Measurements from ENCODE around the gene DAGLA.
A peak's percentile ranks its signal among the peaks of the same experiment; 100 is the strongest.

Gene DAGLA

DNA sequence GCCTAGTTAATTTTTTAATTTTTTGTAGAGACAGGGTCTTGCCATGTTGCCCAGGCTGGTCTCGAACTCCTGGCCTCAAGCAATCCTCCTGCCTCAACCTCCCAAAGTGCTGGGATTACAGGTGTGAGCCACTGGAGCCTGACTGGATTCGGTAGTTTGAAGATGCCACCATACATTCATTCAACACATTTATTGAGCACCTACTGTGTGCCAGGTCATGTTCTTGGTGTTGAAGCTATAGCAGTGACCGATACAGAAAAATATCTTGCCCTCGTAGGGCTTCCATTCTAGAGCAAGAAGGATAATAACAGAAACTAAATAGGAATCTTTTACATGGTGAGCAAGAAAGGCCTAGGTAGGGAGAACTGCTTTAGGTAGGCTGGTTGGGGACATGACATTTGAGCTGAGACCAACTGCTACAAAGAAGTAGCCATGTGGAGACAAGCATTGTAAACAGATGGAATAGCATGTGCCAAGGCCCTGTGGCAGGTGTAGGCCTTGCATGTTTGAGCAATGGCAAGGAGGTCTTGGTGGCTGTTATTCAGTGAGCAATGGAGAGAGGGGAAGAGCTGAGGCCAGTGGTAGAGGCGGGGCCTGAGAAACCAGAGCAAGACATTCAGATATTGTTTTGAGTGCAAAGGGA, 70.6 kb downstream of the DAGLA start:
- no peak for DNase-seq

DNA sequence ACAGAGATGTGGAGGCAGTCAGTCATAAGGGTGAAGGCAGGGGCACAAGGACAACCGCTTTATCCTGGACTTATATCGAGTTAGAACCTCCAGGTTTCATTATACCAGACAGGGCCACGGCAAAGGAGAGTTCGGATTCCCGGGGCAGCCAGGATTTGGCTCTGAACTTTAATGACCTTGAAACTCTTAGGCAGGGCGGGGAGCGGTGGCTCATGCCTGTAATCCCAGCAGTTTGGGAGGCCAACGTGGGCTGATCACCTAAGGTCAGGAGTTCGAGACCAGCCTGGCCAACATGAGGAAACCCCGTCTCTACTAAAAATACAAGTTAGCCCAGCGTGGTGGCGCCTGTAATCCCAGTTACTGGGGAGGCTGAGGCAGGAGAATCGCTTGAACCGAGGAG, 71.2 kb downstream of the DAGLA start:
- no peak for DNase-seq

DNA sequence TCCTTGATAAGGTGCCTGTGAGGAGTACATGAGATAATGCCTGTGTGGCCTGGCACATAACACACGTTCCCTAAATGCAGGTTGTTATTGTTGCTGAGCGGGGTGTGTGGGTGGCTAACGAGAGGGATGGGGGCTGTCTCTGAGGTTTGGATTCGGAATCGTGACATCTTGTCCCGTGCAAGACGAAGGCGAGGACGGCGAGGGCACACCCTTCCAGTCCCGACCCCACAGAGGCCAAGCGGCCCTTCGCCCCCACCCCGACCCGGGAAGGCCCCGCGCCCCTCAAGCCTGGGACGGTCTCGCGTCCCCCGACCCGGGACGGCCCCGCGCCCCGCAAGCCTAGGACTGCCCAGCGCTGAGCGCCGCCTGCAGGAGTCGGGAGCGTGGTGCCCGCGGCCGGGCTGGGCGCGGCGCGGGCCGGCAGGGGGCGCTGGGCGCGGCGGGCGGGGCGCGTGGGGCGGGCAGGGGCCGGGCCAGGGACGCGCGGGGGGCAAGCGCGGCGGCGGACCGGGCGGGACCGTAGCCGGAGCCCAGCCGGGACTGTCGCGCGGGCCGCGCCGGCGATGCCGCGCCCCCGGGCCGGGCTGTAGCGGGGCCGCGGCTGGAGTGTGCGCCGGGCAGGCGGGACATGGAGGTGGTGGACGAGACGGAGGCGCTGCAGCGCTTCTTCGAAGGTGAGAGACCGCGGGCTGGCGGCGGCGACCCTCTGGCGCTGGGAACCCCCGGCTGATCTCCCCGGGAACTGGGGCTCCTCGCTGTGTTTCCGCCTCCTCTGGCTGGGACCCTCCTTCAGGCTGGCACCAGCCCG, 72.1 kb downstream of the DAGLA start, which contains the start of gene MYRF:
Gene MYRF (plus strand): TSS at position 520 of the 808 bp plus-strand sequence. CDS start 109 bp downstream, at position 629.
- DNase-seq, result peak; percentile 40

DNA sequence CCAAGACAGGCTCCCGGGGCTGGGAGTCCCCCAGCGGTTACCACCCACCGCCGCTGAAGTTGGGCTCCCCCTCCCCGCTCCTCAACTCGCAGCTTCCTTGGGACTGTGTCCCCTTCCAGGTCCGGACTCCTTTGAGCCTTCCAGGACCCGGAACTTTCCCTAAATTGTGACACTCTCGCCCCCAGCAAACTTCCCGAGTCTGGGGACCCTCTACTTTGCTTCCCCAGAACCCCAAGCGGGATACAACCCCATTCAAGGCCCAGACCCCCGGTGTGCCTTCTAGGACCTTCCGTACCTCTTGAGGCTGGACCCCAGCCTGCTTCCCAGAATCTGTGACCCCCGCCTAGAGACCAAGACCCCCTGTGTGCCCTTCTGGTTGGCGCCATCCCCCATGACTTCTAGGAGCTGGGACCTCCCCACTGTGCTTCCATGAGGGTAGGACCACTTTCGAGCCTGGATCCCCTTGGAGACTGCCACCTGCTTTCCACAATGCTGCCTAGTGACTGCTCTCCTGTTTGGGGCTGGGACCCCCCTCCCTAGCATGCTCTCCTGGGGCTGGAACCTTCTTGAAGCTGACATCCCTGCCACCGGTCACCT, 72.8 kb downstream of the DAGLA start:
- DNase-seq, result no peak

DNA sequence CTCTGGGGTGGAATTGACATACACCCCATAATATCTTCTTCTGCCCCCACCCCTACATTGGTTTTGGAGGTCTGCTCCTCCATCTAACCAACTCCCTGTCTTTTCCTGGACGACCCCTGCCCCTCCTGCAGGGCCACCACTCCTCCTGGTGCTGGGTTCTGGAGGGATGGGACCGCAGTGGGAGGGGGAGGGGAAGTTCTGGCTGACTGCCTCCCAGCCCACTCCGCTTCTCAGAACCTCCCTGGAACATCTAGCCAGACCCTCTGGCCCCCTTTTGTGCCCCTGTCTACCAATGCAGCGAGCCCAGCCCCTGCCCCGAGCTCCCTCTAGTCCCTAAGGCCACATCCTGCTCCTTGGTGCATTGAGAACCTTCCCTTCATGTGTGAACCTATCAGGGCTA, 73.5 kb downstream of the DAGLA start:
- DNase-seq, result no peak

DNA sequence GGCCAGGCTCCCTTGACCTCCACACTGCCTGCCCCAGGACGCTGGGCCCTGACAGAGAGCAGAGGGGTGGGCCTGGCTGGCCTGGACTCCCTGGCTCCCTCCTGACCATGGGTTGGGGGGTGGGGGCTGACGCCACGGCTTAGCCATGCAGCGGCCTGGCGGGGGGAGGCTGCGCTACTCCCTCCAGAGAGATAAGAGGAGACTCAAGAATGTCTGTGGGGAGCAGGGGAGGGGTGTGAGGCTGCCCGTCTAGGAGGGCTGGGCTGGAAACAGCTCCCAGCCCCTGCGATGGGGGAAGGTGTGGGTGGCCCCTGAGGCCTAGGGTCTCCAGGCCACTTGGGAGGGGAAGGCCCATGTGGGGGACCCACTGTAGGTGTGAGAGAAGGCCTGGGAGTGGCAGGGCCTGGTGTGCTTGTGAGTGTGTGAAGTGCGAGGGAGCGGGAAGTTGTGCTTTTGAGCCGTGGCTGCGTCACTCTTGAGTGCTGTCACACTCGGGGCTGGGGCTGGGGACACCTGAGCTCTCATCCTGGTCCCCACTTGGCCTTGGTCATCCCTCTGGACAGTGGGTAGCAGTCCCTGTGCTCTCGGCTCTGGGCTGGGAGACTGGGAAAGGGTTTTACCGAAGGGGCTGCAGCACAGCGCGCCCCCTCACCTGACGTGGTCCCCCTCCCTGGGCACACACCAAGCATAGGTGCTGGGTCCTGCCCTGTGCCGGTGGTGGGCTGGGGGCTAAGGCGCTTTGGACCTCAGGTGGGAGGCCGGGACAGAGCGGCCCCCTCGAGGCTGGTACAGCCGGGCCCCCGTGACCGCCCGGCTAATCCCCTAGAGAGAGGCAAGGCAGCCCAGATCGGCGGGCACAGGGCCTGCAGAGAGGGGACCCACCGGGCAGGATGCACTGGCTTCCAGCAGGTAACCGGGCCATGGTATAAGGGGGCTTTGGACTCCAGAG, 74.6 kb downstream of the DAGLA start:
- no peak for DNase-seq

DNA sequence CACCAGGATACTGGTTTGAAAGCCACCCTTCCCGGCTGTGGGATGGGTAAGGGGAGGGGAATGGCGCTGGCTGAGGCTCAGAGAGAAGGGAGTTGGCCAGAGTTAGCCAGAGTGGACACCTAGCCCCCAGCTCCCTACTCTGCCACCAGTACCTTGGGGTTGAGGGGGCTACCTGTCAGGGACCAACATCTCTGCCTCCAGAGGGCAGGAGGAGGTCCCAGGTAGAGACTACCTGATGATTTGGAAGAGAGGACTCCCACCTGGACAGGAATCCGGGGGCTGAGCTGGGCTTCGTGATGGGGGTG, 75.9 kb downstream of the DAGLA start:
- DNase-seq, result no peak

DNA sequence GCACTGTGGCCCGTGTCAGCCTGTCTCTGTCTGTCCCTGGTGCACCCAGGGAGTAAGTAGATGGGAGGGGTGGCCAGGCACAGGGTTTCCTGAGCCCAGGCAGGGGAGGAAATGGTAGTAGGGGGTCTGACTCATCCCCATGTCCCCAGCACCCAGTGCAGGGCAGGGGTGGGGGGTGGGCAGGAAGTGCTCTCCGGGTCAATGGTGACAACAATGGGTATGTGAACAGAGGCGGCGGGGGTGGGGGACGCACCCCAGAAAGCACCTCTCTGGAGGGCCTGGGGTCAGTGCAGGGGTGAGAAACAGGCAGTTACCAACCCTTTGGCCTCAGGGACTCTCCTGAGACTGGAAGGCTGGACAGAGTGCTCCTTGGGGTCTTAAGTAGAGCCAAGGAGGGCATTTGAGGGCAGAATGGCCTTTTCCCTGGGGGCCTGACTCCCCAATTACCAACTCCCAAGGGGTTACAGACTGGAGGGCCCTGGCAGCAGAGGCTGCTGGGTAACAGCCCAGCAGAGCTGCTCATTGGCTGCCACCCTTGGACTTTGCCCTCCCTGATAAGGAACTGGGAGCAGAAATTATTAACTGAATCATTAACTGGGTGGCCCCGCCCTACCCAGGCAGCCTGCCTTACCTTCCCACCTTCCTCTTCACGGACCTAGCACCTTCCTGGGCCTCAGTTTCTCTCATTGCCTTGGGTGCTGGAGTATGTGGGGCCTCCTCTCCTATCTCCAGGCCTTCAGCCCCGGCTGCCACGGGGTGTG, 76.4 kb downstream of the DAGLA start:
- DNase-seq, result no peak

DNA sequence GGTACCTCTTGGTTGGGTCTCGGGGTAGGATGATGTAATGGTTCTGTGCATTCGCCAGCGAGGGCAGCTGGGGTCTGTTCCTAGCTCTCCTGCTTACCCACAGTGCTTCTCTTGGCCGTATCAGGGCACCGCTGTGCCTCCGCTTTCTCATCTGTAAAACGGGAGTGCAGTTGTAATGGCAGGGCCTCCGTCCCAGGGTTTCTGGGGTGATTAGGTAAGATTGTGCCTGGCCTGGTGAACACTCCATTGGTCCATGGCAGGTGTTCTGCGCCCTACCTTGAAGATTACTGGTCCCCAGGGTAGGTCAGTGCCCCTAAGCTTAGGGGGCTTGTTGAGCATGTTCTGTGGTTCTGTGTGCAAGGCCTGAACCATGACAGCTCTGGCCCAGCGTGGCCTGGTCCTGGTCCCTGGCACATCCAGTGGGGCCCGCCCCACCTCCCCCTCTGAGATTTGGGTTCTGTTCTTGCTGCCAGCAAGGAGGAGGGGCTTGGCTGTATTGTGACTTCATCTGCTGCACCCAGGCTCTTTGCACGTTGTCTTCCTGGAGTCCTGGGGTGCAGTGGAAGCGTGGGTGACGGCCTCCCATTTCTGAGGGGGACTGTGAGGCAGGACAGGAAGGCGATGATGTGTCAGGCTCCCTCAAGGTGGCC, 77.1 kb downstream of the DAGLA start:
- no peak for DNase-seq

DNA sequence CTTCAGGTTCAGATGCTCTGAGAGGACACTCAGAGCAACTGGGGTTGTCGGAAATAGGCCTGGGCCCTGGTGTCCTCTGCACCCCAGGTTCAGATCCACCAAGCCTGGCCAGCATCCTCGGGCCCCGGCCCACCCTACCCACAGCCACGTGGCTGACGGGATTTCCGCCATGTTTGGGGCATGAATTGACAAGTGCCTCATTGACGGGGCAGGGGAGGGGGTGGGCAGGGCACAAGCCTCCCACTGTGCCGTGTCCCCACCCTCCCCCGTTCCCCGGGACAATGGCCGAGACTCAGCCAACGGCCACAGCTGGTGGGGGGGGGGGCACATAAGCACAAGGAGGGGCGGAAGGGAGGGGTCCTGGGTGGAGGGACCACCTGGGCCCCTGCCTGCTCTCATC, 80.8 kb downstream of the DAGLA start:
- DNase-seq, result no peak

DNA sequence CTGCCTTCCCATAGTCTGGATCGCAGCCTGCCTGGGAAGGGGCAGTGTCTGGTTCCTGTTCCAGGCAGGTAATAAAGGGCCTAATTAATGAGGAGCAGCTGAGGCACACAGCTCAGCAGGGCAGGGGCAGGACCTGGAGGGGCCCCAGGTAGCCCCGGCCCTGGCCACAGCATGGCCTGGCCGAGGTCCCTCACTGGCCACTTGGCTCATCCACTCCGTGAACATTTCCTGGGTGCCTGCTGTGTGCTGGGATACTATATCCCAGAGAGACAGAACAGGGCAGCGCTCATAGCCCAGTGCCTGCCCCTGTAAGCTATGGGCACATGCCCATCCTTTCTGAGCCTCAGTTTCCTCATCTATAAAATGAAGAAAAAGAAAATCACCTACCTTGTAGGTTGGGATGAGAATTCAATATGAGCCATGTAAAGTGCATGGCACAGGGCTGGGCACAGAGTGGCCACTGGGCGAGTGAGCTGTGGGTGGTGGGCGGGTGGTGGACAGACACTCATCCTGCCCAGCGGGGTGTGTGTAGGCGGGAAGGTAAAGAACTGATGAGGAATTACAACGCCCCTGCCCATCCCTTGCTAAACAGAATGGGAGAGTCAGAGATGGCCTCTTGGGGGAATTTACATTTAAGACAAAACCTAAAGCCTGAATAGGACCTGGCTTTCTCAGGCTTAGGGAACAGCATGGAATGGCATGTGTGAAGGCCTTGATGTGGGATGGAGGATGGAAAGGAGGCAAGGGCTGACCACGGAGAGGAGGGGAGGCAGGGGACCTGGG, 81.4 kb downstream of the DAGLA start:
- no peak for DNase-seq

DNA sequence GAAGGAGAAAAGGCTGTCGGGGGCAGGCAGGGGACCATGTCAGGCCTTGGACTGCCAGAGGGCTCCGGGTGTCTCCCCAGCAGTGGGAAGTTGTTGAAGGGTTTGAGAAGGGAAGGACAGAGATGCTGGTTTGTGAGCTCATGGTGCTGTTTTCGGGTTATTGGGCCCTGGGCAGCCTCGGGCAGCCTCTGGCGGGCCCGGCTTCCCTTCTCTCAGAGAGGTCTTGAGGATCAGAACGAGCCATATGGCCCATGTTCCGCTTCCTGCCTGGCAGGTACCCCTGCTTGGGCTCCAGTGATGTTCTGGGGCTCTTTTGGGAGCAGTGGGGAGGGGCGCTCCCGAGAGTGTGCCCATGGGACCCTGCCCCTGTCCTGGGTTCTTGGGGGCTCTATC, 82.0 kb downstream of the DAGLA start:
- no peak for DNase-seq

DNA sequence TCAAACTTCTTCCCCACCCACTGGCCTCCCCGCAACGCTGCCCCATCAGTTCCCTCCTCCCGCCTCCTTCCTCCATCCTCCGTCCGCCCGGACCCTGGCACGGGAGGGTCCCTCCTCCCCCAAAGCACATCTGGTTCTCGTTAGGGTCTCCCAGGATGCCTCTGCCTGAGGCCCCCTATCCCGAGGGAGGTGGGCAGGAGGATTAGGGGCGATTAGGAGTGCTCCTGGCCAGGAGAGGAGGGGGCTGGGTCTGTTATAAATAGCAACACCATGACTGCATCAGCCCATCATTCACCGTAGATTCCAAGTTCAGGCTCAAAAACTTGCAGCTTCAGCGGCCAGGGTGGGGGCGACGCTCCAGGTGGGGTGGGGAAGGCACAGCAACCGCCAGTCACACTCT, 82.6 kb downstream of the DAGLA start:
- no peak for DNase-seq

DNA sequence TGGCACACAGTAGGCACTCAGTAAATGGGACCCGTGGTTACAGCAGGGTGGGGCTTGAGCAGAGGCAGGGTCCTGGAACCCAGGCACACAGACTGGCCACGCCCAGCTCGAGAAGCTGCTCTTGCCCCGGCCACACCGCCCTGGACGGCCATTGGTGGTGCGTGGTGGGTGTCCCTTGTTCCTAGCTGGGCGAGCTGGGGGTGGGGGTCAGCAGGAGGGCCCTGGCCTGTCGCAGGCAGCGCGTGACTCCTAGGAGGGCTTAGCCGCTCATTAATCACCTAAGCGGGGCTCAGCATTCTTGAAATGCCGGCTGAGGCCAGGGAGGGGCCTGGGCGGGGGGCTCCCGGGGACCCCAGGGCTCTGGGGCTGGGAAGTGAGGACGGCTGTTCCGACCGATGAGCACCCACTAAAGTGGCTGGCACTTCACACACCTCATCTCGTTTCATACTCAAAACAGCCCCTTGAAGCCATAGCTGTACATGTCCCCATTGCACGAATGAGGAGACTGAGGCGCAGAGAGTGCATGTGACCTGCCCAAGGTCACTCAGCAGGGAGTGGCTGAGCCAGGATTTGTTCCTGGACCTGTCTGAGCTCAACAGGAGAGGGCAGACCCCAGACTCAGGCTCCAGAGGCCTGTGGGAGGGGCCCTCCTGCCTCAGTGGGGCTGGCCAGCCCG, 83.9 kb downstream of the DAGLA start:
- DNase-seq, result no peak

DNA sequence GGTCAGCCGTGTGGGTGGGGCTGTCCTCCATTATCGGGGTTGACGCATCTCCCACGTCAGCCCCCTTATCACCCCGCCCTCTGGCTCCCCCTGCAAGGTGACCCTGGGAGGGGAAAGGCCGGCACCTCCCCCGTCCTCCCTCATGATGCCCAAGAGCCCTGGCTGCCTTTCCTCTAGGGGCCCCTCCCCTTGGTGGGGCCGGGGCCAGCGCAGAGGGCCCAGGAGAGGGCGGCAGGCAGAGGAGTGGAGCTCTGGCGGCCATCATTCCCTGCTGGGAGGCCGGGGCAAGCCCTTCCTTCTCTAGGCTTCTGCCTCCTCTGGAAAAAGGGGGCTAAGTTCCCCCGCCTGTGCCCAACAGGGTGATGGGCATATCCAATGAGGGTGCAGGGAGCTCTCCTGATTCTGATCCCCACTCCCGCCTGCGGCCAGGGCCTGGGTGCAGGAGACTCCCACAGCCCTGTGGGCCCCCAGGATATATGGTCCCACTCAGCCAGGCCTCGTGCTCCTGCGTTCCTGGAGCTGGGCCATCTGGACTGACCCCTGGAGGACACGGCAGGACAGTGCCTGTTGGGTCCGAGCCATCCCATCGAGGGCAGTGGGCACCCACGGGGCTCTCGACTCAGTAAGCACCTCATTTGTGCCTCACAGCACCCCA, 84.5 kb downstream of the DAGLA start:
- no peak for DNase-seq

DNA sequence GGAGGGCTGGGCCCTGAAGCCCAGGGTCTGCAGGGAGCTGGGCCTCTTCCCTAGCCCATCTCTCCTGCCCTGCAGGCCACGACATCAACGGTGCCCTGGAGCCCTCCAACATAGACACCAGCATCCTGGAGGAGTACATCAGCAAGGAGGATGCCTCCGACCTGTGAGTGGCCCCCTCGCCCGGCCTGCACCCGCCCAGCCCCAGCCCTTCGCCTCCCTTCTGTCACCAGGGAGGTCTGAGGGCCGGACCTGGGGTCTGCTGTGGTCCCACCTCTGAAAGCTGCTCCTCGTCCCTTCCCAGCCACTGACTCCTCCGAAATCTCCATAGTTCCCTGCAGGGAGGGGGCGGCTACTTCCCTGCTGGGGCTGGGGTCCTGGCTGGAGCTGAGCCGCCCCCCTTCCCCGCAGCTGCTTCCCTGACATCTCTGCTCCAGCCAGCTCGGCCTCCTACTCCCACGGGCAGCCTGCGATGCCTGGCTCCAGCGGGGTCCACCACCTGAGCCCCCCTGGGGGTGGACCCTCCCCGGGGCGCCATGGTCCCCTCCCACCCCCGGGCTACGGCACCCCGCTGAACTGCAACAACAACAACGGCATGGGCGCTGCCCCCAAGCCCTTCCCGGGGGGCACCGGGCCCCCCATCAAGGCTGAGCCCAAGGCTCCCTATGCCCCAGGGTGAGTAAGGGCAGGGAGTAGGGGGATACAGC, 85.5 kb downstream of the DAGLA start:
- DNase-seq, result no peak

DNA sequence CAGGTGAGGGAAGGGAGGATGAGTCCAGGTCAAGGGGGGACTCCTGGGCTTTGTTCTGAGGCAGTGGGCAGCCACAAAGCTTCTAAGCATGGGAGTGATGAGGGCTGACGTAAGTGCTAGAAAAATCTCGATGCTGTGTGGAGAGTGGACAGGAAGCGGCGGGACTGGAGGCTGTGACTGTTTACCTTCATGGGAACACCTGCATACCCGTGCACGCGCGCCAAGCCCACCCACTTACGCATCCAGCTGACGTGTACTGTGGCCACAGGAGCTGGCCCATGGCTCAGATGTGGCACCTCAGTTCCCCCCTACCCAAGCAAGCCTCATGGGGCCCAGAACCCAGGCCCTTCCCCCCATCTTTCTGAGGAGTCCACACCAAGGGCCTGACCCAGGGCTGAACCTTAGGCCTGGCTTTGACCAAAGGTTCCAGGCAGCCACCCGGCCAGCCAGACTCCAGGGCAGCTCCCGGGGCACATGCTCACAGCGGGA, 86.2 kb downstream of the DAGLA start:
- no peak for DNase-seq

DNA sequence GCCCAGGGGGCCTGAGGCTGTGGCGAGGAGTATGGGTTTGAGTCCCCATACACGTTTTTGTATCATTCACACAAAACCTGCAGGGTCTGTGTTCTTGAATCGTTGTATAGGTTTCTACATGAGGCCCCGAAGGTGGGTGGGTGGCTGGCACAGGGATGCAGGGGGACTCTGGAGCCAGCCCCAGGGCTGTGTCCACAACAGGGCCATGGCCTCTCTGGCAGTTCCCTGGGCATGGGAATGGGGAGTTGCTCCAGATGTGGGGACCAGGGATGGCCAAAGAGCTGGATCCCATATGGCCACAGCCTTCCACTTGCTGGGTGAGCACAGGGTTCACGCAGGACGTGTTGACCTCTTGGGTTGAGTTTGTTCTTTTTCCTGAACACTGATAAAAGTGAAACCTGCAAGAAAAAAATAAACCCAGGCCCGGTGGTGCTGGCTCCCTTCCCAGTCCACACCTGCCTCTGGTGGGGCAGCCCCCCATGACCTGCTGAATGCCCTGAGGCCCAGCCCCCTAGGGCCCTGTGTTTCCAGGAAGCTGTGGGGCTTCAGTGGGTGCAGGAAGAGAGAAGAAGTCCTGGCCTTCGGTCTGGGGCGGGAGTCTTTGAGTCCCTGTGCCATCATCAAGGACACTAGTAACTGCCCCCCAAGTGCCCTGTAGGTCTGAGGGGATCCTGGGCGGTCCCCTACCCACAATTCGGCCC, 88.3 kb downstream of the DAGLA start:
- no peak for DNase-seq

Data from CD4-positive, alpha-beta T cell treated with Interferon gamma for 1 hour (primary cell).